Measurements from ENCODE around the gene ITGAL. TPM values are rescaled to one million over a fixed set of nuclear protein-coding genes. Genes with fewer than 3 reads are reported as not detected.
"Not testable (repeated sequence)": the region's sequence is repeated elsewhere in the genome, so short reads cannot be mapped to it uniquely, and the experiment has no call there.

Gene ITGAL
- total RNA-seq, 1 donor from 2014 or later: 14.5 TPM

DNA sequence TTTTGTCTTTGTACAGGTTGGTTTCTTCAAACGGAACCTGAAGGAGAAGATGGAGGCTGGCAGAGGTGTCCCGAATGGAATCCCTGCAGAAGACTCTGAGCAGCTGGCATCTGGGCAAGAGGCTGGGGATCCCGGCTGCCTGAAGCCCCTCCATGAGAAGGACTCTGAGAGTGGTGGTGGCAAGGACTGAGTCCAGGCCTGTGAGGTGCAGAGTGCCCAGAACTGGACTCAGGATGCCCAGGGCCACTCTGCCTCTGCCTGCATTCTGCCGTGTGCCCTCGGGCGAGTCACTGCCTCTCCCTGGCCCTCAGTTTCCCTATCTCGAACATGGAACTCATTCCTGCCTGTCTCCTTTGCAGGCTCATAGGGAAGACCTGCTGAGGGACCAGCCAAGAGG lies 48.9 kb downstream of the ITGAL start:
- intact Hi-C loops (cut with DNase I): no loop called here
- ATAC-seq (no peak), DNase-seq (ENCODE audit: low spot score) (no peak)

DNA sequence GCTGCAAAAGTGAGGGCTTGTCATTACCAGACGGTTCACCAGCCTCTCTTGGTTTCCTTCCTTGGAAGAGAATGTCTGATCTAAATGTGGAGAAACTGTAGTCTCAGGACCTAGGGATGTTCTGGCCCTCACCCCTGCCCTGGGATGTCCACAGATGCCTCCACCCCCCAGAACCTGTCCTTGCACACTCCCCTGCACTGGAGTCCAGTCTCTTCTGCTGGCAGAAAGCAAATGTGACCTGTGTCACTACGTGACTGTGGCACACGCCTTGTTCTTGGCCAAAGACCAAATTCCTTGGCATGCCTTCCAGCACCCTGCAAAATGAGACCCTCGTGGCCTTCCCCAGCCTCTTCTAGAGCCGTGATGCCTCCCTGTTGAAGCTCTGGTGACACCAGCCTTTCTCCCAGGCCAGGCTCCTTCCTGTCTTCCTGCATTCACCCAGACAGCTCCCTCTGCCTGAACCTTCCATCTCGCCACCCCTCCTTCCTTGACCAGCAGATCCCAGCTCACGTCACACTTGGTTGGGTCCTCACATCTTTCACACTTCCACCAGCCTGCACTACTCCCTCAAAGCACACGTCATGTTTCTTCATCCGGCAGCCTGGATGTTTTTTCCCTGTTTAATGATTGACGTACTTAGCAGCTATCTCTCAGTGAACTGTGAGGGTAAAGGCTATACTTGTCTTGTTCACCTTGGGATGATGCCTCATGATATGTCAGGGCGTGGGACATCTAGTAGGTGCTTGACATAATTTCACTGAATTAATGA lies 49.5 kb downstream of the ITGAL start:
- no peak for ATAC-seq
- DNase-seq (ENCODE audit: low spot score): no peak
- intact Hi-C loops (cut with DNase I): no loop called here

DNA sequence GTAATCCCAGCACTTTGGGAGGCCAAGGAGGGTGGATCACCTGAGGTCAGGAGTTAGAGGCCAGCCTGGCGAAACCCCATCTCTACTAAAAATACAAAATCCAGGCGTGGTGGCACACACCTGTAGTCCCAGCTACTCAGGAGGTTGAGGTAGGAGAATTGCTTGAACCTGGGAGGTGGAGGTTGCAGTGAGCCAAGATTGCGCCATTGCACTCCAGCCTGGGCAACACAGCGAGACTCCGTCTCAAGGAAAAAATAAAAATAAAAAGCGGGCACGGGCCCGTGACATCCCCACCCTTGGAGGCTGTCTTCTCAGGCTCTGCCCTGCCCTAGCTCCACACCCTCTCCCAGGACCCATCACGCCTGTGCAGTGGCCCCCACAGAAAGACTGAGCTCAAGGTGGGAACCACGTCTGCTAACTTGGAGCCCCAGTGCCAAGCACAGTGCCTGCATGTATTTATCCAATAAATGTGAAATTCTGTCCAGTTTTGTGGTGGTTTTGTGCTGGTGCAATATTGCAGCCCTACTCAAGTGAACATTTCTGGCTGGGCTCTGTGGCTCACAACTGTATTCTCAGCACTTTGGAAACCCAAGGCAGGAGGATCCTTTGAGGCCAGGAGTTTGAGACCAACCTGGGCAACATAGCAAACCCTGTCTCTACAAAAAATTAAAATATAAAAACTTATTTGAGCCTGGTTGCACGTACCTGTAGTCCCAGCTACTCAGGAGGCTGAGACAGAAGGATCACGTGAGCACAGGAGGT lies 50.3 kb downstream of the ITGAL start:
- ATAC-seq; DNase-seq (ENCODE audit: low spot score); intact Hi-C loops (cut with DNase I): not testable (repeated sequence)

DNA sequence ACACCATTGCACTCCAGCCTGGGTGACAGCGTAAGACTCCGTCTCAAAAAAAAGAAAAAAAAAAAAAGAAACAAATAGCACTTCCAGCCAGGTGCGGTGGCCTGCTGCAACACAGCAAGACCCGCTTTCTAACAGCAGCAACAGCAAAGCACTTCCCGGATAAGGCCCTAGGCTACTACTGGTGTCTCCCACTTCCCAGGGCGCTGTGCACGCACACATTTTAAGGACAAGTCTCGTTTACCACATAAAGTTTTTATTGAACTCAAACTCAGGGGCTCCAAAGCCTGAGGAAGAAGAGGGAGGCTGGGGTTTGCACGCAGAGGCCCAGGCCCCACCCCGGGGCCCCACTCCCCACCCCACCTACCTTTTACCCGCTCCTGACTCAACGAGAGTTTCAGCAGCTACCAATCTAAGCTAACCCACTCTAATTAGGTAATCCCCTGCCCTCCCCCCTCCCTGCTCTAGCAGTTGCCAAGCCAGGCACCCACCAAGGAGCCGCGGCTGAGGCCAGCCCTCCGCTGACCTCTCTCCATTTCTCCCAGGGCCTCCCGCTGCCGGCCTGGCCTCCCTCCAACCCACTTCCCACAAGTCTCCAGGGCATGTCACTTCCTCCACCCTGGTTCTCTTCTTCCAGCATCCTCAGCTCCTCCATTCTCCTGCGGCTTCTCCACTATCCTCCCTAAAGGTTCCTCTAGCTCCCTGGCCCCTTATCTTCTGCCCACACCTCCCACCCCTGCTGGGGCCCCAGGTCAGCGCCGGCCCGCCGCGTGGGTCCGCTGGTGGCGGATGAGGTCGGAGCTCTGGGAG lies 51.4 kb downstream of the ITGAL start:
- DNase-seq (ENCODE audit: low spot score) (no peak), ATAC-seq (no peak)
- intact Hi-C loops (cut with DNase I): no loop called here

DNA sequence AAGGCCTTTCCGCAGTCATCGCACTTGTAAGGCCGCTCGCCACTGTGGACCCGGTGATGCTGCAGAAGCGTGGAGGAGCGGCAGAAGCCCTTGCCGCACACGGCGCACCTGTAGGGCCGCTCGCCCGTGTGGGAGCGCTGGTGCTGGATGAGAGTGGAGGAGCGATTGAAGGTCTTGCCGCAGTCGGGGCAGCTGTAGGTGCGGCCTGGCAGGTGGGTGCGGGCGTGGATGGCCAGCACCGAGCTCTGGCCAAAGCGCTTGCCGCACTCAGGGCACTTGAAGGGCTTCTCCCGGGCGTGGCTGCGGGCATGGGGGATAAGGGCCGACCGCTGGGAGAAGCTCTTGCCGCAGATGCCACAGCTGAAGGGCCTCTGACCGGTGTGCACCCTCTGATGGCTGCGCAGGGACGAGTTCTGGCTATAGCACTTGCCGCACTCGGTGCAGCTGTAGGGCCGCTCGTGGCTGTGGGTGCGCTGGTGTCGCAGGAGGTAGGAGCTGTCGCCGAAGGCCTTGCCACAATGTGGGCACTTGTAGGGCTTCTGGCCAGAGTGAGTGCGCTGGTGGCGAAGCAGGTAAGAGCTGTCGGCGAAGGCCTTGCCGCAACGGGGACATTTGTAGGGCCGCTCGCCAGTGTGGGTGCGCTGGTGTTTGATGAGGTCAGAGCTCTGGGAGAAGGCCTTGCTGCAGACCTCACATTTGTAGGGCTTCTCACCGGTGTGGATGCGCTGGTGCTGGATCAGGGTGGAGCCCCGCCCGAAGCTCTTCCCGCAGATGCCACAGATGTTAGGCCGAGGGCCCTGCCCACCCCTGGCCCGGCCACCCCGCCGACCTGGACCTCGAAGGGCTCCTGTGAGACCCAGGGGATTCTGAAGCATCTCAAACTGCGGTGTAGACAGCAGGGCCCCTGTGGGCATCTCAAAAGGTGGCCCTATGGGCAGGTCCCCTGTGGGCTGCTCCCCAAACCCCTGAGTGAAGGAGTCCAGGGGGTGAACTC lies 52.3 kb downstream of the ITGAL start:
- intact Hi-C loops (cut with DNase I): no loop called here
- DNase-seq (ENCODE audit: low spot score): no peak
- no peak for ATAC-seq

DNA sequence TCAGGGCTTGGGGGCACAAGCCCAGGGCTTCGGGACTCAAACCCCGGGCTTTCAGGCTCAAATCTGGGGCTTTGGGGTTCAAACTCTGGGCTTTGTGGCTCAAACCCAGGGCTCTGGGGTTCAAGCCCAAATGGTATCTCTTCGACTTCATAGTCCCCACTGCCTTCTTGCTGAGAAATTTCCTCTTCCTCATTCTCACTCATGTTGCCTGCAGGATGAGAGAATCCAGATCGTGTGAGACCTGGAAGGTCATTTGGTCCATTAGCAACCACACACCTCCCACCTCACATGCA lies 53.2 kb downstream of the ITGAL start:
- DNase-seq (ENCODE audit: low spot score) (no peak), ATAC-seq (no peak)
- intact Hi-C loops (cut with DNase I): no loop called here

DNA sequence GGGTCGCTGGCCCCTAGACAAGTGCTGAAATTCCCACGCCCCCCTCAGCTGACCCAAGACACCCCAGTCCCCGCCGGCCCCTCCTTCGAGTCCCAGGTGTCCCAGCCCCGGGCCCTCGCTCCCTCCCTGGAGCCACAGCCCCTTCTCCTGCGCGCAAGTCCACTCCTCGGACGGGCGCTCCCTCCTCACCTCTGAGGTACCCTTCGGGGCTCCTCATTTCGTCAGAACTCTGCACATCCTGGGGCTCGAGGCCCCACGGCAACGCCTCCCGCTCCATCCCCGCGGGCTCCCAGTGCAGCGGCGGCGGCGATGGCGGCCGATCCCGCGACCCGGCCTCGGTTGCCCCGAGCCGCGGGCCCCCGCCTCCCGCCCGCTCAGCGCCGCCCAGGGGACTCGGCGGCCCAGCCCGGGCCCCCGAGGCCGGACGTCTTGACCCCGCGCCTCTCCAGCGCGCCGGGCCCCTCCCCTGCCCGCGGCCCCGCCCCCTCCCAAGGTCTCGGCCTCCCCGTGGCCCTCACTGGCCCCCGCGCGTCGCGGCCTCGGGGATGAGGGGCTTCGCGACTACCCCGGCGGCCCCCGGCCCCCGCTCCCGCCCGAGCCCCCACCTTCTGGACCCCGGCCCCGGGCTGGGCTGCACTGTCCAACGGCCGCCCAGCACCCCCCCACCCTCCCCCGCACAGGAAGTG lies 53.7 kb downstream of the ITGAL start, which contains the start of gene ZNF768:
TSS of gene ZNF768 (minus strand) at position 430 of the 686 bp plus-strand sequence. CDS start at position 277, 153 bp downstream.
- ATAC-seq: peak; percentile 1
- peak; percentile 76 for DNase-seq (ENCODE audit: low spot score)
- intact Hi-C loops (cut with DNase I): no loop called here

DNA sequence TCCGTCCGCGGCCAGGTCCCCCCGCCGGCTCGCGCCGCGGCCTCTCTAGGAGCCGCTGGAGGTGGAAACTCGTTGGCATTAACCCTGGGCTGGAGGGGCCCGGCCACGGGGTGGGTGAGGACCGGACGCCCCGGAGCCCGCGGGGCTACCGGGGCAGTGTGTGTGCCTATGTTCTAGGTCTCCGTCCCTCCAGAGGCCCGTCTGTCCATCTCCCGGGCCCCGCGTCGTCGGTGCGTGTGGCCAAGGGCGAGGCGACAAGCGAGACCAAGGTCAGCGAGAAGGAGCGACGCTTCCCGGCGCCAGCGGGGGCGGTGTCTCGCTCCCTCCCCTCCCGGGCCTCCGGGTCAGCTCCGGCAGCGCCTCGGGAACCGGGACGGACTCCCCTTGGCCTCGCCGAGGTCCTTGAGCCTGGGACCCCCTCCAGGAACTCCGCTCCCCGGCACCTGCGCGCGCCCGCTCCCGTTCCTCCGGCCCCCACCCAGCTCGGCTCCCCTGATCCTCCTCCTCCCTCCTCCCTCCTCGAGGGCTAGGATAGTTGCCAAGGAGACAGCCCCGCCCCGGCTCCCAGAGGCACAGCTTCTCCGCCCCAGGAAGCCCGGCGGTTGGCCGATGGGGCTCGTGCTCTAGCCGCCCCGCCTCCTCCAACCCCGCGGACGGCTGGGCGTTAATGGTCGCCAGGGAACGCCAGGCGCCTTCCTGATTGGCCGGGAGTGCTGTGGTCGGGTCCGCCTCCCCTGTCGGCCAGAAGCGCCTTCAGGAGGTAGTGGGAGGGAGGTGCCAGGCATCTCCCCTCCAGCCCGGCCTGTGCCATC lies 54.5 kb downstream of the ITGAL start:
- intact Hi-C loops (cut with DNase I): no loop called here
- peak; percentile 96 for ATAC-seq
- DNase-seq (ENCODE audit: low spot score): peak; percentile 99

DNA sequence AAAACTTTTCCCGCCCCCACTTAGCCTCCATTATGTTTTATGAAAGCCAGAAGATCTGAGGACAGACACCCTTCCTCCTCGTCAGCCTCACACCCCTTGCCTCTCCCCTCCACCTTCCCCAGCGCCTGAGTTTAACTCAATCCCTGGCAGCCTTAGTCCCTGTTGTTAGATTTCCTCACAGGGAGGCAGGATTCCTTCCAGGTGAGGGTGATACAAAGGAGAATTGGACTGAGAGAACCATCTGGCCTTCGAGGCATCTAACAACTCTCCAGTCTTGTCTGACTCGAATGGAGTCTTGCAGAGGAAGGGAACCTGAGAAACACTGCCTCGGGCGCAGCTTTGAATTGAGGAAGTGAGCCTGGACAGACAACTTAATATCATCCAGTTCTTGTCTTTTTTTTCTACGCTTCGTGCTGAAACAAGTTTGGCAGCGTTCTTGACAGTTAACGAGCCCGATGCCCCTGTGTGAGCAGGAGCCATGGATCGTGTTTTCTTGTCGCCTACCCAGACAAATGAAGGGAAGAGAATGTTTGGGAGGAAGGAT lies 55.2 kb downstream of the ITGAL start:
- no peak for DNase-seq (ENCODE audit: low spot score)
- intact Hi-C loops (cut with DNase I): no loop called here
- no peak for ATAC-seq

DNA sequence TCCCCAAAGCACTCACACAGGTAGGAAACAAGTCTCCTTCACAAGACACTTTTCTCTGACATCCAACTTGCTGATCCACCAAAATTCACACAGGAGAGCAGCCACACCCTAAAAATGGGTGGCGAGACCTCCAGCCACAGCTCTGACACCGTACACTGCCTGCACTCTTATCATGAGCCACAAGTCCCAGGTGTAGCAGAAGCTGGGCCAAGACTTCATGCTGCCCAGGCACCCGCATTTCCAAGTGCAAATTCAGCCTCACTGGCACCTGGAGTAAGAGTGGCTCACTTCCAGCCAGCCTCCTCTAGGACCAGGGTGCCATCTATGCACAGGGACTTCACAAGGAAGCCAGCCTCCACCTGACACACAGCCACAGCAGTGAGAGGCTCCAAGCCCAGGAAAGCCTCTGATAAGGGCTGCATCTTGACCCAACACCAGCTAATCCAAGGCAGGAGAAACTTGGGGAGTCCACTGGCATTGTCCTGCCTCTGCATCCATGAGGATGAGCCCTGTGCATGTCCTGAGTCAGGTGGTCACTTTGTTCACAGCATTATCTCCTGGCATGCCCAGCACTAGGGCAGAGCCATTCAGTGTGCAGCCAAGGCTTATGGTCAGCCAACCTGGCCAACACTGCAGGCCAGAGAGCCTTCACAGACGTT lies 56.4 kb downstream of the ITGAL start:
- DNase-seq (ENCODE audit: low spot score): no peak
- no peak for ATAC-seq
- intact Hi-C loops (cut with DNase I): no loop called here

DNA sequence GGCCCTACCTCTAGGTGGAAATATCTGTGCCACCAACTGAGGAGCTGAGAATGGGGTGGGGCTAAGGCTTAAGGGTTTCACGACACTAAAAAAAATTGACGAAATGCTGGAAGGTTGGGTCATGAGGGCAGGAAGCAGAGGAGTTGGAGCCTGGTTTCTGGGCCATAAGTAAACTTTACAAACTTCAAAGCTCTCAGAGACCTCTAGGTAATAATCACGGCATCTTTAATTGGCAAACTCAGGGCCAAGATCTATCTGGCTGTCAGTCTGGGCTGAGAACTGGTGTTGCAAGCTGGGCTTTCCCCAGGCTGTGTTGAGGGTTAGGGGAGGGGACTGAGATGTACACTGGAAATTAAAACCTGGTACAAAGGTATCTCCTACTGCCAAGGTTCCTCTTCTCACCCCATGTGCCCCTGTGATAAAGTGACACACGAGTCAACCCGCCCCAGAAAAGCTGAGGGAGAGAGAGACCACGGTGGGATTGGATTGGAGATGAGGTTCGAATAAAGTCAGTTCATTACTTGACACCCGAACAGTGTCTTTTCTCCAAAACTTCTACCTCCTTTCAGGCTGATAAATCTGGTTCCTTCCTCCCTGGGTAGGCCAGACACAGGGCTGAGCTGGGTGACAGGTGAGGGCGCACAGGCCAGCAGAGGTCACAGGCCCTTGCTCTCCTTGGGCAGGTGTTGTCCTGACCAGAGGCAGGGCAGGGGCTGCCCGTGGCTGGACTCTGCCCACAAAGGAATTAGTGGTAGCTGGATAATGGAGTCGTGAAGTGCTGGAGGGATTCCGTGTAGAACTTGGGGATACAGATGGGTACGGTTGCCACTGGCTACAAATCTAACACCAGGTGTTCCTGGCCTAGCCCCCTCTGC lies 57.9 kb downstream of the ITGAL start:
- DNase-seq (ENCODE audit: low spot score) (no peak), ATAC-seq (no peak)
- intact Hi-C loops (cut with DNase I): no loop called here

DNA sequence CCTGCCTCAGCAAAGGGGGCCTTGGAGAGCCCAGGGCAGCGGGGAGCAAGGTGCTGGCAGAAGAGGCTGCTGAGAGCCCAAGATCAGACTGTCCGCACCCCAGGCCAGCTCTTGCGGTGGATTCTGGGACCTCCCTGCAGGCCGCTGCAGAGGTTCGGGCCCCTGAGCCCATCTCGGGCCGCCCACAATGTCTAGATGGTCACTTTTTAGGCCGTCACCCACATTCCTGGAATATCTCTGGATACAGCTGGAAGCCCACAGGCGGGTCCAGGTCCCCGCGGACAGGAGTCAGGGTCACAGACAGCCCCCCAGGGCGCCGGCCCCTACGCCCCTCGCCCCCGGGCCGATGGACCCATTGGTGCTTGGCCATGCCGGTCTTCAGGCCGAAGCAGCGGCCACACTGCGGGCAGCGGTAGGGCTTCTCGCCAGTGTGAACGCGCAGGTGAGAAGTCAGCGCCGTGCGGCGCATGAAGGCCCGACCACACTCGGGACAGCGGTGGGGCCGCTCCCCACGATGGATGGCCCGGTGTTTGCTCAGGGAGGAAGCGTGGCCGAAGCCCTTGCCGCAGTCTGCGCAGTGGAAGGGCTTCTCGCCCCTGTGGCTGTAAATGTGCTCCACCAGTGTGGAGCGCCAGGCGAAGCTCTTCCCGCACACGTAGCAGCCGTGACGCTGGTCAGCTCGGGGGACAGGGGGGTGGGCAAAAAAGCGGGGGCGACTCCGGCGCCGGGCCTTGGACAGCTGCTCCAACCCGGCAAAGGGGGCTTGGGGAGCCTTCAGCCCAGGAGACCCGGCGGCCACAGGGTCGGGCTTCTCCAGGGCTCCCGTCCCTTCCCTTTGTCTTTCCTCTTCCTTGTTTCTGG lies 60.0 kb downstream of the ITGAL start:
- ATAC-seq (no peak), DNase-seq (ENCODE audit: low spot score) (no peak)
- intact Hi-C loops (cut with DNase I): no loop called here

DNA sequence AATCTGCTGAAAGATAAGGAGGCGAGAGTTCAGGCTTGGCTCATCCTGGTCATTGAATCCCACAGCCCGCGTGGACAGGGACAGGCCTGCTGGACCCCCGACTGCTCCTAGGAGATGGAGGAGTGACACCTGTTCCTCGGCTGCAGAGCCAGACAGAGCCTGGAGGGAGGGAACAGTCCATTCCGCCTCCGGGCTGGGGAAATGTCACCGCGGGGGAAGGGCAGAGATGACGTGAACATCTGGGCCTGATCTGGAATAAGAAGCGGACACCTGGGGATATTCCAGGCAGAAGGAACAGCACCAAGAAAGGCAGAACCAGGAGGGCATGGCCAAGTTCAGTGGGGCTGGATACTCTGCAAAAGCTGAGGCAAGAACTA lies 60.6 kb downstream of the ITGAL start:
- DNase-seq (ENCODE audit: low spot score): no peak
- no peak for ATAC-seq
- intact Hi-C loops (cut with DNase I): no loop called here

DNA sequence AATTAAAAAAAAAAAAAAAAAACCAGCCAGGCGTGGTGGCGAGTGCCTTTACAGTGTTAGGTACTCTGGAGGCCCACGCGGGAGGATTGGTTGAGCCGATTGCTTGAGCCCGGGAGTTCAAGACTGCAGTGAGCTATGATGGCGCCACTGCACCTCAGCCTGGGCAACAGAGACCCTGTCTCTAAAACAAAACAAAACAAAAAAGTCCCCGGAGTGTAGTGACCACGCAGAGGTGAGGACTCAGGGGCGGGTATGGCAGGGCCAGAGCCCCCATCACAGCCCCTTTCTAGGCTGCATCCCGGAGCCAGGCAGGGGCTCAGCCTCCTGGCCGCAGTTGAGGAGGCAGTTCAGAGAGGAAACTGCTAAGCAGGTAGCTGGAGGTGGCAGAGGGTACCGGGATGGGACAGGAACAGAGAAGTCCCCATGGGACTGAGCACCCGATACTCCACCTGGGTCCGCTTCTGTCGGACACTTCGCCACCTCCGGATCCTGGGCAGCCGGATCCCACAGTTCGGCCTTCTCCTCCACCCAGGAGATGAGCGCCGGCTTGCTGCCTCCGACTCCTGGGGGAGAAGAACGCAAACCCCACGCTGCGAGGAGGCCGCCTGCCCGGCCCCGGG lies 61.3 kb downstream of the ITGAL start:
- DNase-seq (ENCODE audit: low spot score) (no peak), ATAC-seq (no peak)
- intact Hi-C loops (cut with DNase I): no loop called here

Measured in sciatic nerve (tissue), 2 donors.